Activated naive CD4-positive, alpha-beta T cell treated with anti-CD3 and anti-CD28 coated beads for 36 hours (primary cell): ENCODE measurements around the gene HUWE1. TPM values are rescaled to one million over a fixed set of nuclear protein-coding genes. Genes with fewer than 3 reads are reported as not detected.
"Not testable (repeated sequence)": the region's sequence is repeated elsewhere in the genome, so short reads cannot be mapped to it uniquely, and the experiment has no call there.

Source experiments
- CTCF ChIA-PET: fragments of 350-600 bp; sonication (Branson Sonifier 250); formaldehyde crosslinking; loops from one replicate; lab custom pipeline; 2021; ENCODE audit warnings: antibody characterized with exemption; lab: Charles Lee
- DNase-seq: peaks from one replicate; pipeline ENCODE4 v3.0.0-alpha.2; 2020
- H3K27ac Mint-ChIP-seq: one replicate; pipeline ENCODE4 v1.8.0; 2021; ENCODE audit warnings: mild to moderate bottlenecking, mixed read lengths
- H3K27me3 Mint-ChIP-seq: one replicate; pipeline ENCODE4 v1.8.0; 2021; ENCODE audit warnings: low read depth, mixed read lengths
- H3K36me3 Mint-ChIP-seq: one replicate; pipeline ENCODE4 v1.8.0; 2021; ENCODE audit warnings: low read depth, mixed read lengths
- H3K4me1 Mint-ChIP-seq: one replicate; pipeline ENCODE4 v1.8.0; 2021; ENCODE audit warnings: low read depth, mixed read lengths
- H3K4me3 Mint-ChIP-seq: one replicate; pipeline ENCODE4 v1.8.0; 2021; ENCODE audit warnings: mild to moderate bottlenecking, moderate library complexity, mixed read lengths
- H3K9me3 Mint-ChIP-seq: one replicate; pipeline ENCODE4 v1.8.0; 2021; ENCODE audit warnings: mixed read lengths
- intact Hi-C: fragments of 100-400 bp; cut with micrococcal nuclease; formaldehyde crosslinking; loops from one replicate; pipeline ENCODE4 v1.15.1; 2023
- total RNA-seq, 2 experiments: library from RNA; stranded (reverse); gene quantifications; one replicate each; pipeline ENCODE4 v1.2.3, GENCODE V29; 2021

The HUWE1 gene
- total RNA-seq, 2 experiments from 2014 or later, result 596 to 603 TPM

DNA sequence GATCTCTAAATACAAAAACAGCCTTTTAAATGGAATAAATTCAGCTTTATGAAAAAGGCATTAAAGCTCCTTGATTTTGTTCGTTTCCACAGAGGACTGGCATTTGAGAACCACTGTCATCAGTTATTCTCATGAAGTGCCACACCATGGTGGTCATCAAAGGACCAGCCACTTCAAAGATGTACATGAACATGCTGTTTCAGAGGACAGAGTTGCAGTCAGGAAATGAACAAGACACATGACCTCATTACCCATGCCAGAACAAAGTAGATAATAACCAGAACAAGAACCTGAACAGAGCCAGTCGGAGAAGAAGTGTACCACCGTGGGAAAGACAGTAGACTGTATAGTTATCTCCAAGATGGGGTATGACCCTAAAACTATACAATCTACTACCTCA is 129.7 kb downstream of the HUWE1 start:
- H3K27me3 Mint-ChIP-seq, result no peaks in the 10 kb centered on the region
- CTCF ChIA-PET, result no interaction called here
- H3K36me3 Mint-ChIP-seq, result peaks cover 62% of the 10 kb centered on the region
- H3K4me1 Mint-ChIP-seq, result no peaks in the 10 kb centered on the region
- intact Hi-C loops, result no loop called here
- DNase-seq, result no peak
- H3K4me3 Mint-ChIP-seq, result no peak overlapping the region
- peak overlapping the region; percentile 44 for H3K27ac Mint-ChIP-seq
- no peaks in the 10 kb centered on the region for H3K9me3 Mint-ChIP-seq

DNA sequence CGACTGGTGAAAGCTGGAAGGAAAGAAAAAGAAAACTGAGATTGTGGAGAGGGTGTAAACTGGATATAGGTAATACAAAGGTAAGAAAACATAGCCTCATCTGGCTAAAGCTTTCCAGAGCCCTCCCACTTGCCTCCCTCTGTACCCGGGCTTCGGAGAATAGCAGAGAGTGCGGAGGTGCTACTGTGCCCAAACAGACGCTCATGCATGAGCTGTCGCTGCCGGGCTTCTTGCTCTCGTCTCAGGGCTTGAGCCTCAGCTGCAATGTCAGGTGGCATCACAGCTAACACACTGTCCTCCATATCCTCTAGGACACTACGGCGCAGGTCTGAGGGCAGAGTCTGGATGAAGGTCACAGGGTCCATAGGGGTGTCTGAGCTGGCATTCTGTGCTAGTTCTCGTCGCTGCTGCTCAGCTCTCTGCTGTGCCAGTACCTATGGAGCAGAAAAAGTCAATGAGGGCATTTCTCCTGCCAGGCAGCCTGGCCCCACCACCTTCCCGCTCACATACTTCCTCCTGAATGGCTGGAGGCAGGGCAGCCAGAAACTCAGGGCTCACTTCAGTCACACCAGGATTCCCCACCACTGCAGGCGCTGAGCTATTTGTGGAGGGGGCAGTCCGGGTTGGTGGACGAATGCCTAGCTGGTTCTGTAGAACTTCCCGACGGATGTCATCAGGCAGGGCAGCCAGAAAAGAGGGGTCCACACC is 135.6 kb downstream of the HUWE1 start:
- H3K27ac Mint-ChIP-seq, result no peak overlapping the region
- peaks cover 53% of the 10 kb centered on the region for H3K36me3 Mint-ChIP-seq
- no peaks in the 10 kb centered on the region for H3K27me3 Mint-ChIP-seq
- intact Hi-C loops, result no loop called here
- H3K4me1 Mint-ChIP-seq, result no peaks in the 10 kb centered on the region
- DNase-seq, result no peak
- CTCF ChIA-PET, result no interaction called here
- H3K4me3 Mint-ChIP-seq, result no peak overlapping the region
- H3K9me3 Mint-ChIP-seq, result no peaks in the 10 kb centered on the region

DNA sequence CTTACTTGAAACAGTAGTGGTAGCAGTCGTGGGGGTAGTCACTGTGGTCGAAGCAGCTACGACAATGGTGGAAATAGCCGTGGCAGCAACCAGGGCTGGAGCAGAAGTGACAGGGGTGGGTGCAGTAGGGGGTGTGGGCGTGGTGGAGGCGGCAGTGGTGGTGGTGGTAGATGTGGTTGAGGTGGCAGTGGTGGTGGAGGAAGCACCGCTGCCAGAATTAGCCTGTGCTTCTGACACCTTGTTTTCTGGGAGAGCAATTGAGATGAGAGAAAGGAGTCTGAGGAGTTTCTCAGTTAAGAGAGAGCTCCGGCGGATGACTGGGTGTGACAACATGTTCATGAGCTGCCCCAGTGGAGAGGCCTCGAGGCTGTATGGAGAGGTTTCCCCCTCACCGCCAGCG is 138.9 kb downstream of the HUWE1 start:
- H3K4me1 Mint-ChIP-seq, result no peaks in the 10 kb centered on the region
- H3K27me3 Mint-ChIP-seq, result no peaks in the 10 kb centered on the region
- peaks cover 58% of the 10 kb centered on the region for H3K36me3 Mint-ChIP-seq
- intact Hi-C loops, result no loop called here
- H3K9me3 Mint-ChIP-seq, result no peaks in the 10 kb centered on the region
- DNase-seq, result no peak
- CTCF ChIA-PET, result no interaction called here
- H3K4me3 Mint-ChIP-seq, result no peak overlapping the region
- peak overlapping the region; percentile 36 for H3K27ac Mint-ChIP-seq

DNA sequence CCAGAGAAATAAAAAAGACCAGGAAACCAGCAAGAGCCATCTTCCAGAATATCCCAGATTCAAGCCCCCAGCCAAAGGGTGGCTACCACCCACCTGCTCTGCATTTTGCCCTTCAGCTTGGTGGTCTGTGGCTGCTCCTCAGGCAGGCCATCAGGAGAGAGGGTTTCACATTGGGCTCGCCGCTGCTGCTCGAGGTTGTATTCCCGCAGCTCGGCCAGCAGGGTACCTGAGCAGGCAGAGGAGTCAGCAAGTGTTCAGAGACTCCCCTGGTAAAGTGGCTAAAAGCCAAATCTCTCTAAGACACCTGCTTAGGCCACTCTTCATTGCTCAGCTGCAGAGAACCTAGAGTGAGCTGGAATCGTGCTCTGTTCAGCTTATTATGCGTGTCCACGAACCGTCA is 141.6 kb downstream of the HUWE1 start:
- CTCF ChIA-PET, result no interaction called here
- intact Hi-C loops, result no loop called here
- DNase-seq, result no peak
- Mint-ChIP-seq H3K9me3 (no peaks in the 10 kb centered on the region), H3K4me1 (no peaks in the 10 kb centered on the region), H3K27ac (no peak overlapping the region), H3K4me3 (no peak overlapping the region), H3K36me3 (peaks cover 52% of the 10 kb centered on the region), H3K27me3 (no peaks in the 10 kb centered on the region)

DNA sequence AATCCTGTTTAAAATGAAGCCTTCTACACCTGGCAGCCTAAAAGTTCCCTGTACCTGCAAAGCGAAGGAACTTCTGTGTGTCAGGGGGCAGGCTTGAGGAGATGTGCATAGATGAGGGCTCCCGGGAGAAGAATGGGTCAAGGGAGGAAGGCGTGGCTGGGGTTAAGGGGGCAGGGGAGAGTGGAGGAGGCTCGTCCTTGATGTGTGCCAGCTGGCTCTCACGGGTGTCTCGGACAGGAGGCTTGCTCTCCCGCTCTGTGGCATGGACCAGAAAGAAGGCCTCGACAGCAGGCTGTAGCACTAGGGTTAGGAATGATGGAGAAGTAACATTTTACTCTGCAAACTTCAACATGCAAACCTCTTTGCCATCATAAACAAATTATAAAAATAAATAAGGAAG is 147.7 kb downstream of the HUWE1 start:
- CTCF ChIA-PET, result no interaction called here
- Mint-ChIP-seq H3K36me3 (peaks cover 53% of the 10 kb centered on the region), H3K4me3 (no peak overlapping the region), H3K27ac (no peak overlapping the region), H3K4me1 (no peaks in the 10 kb centered on the region), H3K27me3 (no peaks in the 10 kb centered on the region), H3K9me3 (no peaks in the 10 kb centered on the region)
- intact Hi-C loops, result loop anchor here (10.0 kb wide), 1 partner anchor 144 kb away; no protein-coding TSS in a partner anchor
- no peak for DNase-seq

DNA sequence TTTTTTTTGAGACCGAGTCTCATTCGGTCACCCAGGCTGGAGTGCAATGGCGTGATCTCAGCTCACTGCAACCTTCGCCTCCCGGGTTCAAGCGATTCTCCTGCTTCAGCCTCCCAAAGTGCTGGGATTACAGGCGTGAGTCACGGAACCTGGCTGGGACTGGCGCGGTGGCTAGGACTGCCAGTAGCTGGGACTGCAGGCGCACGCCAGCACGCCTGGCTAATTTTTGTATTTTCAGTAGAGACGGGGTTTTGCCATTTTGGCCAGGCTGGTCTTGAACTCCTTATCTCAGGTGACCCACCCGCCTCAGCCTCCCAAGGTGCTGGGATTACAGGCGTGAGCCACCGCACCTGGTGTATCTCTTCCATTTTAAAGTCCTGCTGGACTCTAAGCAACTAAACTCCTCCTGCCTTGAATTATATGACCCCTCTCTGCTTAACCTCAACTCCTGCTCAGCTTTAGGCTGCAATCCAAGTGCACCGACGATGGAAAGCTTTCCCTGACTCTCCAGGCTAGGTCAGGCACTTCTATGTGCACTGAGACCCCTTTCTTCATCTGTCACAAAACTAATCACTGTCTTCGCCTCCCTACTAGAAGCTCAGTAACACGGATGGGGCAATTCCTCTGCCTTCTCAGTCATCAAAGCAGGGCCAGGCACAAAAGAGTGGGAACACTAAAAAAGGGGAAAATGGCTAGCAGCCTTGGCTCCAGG is 155.1 kb downstream of the HUWE1 start:
- CTCF ChIA-PET, H3K9me3 Mint-ChIP-seq, H3K4me1 Mint-ChIP-seq, DNase-seq, H3K27me3 Mint-ChIP-seq: not testable (repeated sequence)
- Mint-ChIP-seq H3K4me3 (peak overlapping the region; percentile 41), H3K27ac (peak overlapping the region; percentile 24), H3K36me3 (peaks cover 28% of the 10 kb centered on the region)
- intact Hi-C loops, result loop anchor here (10.0 kb wide), 1 partner anchor 137 kb away; no protein-coding TSS in a partner anchor

DNA sequence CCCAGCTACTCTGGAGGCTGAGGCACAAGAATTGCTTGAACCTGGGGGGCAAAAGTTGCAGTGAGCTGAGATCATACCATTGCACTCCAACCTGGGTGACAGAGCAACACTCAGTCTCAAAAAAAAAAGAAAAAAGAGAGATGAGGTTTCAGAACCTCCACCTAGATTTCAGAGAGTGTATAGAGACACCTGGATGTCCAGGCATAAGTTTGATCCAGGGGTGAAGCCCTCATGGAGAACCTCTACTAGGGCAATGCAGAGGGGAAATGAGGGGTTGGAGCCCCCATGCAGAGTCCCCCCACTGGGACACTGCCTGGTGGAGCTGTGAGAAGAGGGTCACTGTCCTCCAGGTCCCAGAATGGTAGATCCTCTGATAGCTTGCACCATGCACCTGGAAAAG is 159.5 kb downstream of the HUWE1 start:
- no peaks in the 10 kb centered on the region for H3K36me3 Mint-ChIP-seq

DNA sequence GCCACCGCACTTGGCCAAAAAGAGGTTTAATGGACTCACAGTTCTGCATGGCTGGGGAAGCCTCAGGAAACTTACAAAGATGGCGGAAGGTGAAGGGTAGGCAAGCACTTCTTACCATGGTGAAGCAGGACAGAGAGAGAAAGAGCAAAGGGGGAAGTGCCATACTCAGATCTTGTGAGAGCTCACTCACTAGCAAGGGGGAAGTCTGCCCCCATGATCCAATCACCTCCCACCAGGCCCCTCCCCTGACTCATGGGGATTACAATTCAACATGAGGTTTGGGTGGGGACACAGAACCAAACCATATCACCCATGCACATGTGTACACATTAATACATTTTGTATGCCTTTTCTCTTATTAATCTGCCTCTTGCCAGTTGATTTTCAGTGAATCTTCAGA is 175.2 kb downstream of the HUWE1 start:
- no peak overlapping the region for H3K4me3 Mint-ChIP-seq
- no peak overlapping the region for H3K27ac Mint-ChIP-seq
- DNase-seq, result no peak
- H3K4me1 Mint-ChIP-seq, result no peaks in the 10 kb centered on the region
- H3K27me3 Mint-ChIP-seq, result no peaks in the 10 kb centered on the region
- intact Hi-C loops, result no loop called here
- CTCF ChIA-PET, result no interaction called here
- no peaks in the 10 kb centered on the region for H3K9me3 Mint-ChIP-seq
- H3K36me3 Mint-ChIP-seq, result no peaks in the 10 kb centered on the region

More for the DNA sequence above, 159.5 kb downstream of the HUWE1 start:
- CTCF ChIA-PET, result no interaction called here
- Mint-ChIP-seq H3K4me3 (no peak overlapping the region), H3K27ac (no peak overlapping the region), H3K27me3 (no peaks in the 10 kb centered on the region), H3K9me3 (peaks cover 12% of the 10 kb centered on the region), H3K4me1 (no peaks in the 10 kb centered on the region)
- no peak for DNase-seq
- intact Hi-C loops, result no loop called here

DNA sequence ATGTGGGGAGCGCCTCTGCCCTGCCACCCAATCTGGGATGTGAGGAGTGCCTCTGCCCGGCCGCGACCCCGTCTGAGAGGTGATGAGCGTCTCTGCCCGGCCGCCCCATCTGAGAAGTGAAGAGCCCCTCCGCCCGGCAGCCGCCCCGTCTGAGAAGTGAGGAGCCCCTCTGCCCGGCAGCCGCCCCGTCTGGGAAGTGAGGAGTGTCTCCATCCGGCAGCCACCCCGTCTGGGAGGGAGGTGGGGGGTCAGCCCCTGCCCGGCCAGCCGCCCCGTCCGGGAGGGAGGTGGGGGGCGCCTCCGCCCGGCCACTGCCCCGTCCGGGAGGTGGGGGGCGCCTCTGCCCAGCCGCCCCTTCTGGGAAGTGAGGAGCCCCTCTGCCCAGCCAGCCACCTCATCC is 182.5 kb downstream of the HUWE1 start:
- H3K36me3 Mint-ChIP-seq, H3K27me3 Mint-ChIP-seq, DNase-seq, H3K4me1 Mint-ChIP-seq, H3K9me3 Mint-ChIP-seq, H3K27ac Mint-ChIP-seq, H3K4me3 Mint-ChIP-seq, intact Hi-C loops, CTCF ChIA-PET: not testable (repeated sequence)

DNA sequence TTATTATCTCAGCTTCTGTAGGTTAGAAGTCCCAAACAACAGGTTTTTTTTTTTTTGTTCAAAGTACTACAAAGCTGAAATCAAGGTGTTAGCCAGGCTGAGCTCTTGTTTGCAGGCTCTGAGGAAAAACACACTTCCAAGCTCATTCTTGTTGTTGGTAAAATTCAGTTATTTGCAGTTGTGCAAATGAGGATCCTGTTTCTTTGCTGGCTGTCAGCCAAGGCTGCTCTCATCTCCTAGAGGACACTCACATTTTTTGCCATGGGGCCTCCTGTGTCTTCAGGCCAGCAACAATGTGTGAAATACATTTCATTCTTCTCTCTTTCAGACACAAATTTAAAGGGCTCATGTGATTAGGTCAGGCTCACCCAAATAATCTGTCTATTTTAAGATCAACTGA is 192.1 kb downstream of the HUWE1 start:
- intact Hi-C loops, result no loop called here
- Mint-ChIP-seq H3K27me3 (no peaks in the 10 kb centered on the region), H3K9me3 (no peaks in the 10 kb centered on the region), H3K4me1 (no peaks in the 10 kb centered on the region), H3K36me3 (no peaks in the 10 kb centered on the region), H3K27ac (no peak overlapping the region), H3K4me3 (no peak overlapping the region)
- CTCF ChIA-PET, result interaction anchor here (2.9 kb wide), 1 partner anchor 12 kb away, joined by 14 read pairs; no protein-coding TSS in a partner anchor
- no peak for DNase-seq

DNA sequence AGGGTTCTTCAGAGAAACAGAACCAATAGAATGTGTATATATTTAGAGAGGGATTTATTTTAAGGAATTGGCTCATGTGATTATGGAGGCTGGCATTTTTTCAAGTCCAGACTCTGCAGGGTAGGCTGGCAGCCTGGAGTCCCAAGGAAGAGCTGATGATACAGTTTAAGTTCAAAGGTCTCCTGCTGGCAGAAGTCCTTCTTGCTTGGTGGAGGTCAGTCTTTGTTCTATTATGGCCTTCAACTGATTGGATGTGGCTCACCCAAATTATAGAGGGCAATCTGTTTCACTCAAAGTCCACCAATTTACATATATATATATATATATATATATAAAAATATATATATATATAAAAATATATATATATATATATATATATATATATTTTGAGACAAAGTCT is 200.2 kb downstream of the HUWE1 start:
- H3K4me3 Mint-ChIP-seq, result no peak overlapping the region
- intact Hi-C loops, result no loop called here
- no peaks in the 10 kb centered on the region for H3K9me3 Mint-ChIP-seq
- H3K27ac Mint-ChIP-seq, result no peak overlapping the region
- no peaks in the 10 kb centered on the region for H3K27me3 Mint-ChIP-seq
- no peak for DNase-seq
- H3K4me1 Mint-ChIP-seq, result no peaks in the 10 kb centered on the region
- CTCF ChIA-PET, result no interaction called here
- no peaks in the 10 kb centered on the region for H3K36me3 Mint-ChIP-seq

DNA sequence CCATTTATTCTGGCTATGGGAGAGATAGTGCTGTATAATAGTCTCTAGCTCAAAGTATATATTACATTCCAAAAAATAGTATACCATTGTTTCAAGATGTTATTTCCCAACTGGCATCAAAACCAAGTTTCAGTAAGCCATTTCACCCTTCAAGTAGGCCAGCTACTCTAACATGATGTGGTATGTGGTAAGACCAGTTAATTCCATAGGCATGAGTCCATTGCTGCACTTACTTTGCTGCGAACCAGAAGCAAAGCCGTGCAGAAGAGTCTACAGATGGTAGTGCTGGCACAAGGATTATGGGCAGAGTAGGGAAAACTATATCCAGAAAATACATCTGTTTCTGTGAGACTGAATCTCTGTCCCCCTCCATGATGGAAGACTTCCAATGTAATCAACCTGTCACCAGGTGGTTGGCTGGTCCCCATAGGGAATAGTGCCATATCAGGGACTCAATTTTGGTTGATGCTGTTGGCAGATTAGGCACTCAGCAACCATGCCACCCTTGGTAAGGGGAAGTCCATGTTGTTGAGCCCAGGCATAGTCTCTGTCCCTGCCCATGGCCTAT is 202.6 kb downstream of the HUWE1 start:
- Mint-ChIP-seq H3K27ac (no peak overlapping the region), H3K4me1 (no peaks in the 10 kb centered on the region)
- CTCF ChIA-PET, result interaction anchor here (0.7 to 3.5 kb wide), 3 partner anchors 167 to 199 kb away, joined by 3 to 27 read pairs (median 4); no protein-coding TSS in a partner anchor

More for the DNA sequence above, 202.6 kb downstream of the HUWE1 start:
- Mint-ChIP-seq H3K9me3 (no peaks in the 10 kb centered on the region), H3K27me3 (no peaks in the 10 kb centered on the region), H3K4me3 (no peak overlapping the region), H3K36me3 (no peaks in the 10 kb centered on the region)
- intact Hi-C loops, result loop anchor here (5.0 kb wide), 1 partner anchor 42 kb away; no protein-coding TSS in a partner anchor
- DNase-seq, result no peak
